Gastroesophageal sphincter (tissue), 4 donors: ENCODE measurements around the gene ZNF346. TPM values are rescaled to one million over a fixed set of nuclear protein-coding genes. Genes with fewer than 3 reads are reported as not detected.
"Not testable (repeated sequence)": the region's sequence is repeated elsewhere in the genome, so short reads cannot be mapped to it uniquely, and the experiment has no call there.

ENCODE experiments used
- ATAC-seq: fragments of 150-250 bp; one replicate; pipeline ENCODE4 v1.9.1; 2016; ENCODE audit warnings: mild to moderate bottlenecking, moderate library complexity
- H3K27ac ChIP-seq, 4 donors: fragments of 200-600 bp; sonication (generic) in 3 of 4; 1 replicate in 3 of 4; 2 replicates in 1 of 4; pipeline ENCODE4 v1.5.1; 2016 to 2019
- H3K27me3 ChIP-seq: fragments of 200-600 bp; sonication (generic); one replicate; pipeline ENCODE4 v1.5.1; 2019
- H3K36me3 ChIP-seq, 2 donors: fragments of 200-600 bp; sonication (generic); one replicate each; pipeline ENCODE4 v1.5.1; 2019; ENCODE audit warnings: control low read depth in 1 of 2
- H3K4me1 ChIP-seq, 3 donors: fragments of 200-600 bp; sonication (generic); 1 replicate in 2 of 3; 2 replicates in 1 of 3; pipeline ENCODE4 v1.5.1; 2016 to 2019; ENCODE audit warnings: control low read depth in 2 of 3
- H3K4me3 ChIP-seq, 2 donors: fragments of 200-600 bp; sonication (generic); one replicate each; pipeline ENCODE4 v1.5.1; 2019; ENCODE audit warnings: mild to moderate bottlenecking in 1 of 2, moderate library complexity in 1 of 2
- H3K9me3 ChIP-seq, 3 donors: fragments of 200-600 bp; sonication (generic); one replicate each; pipeline ENCODE4 v1.5.1; 2017 to 2019; ENCODE audit warnings: control low read depth in 2 of 3
- EP300 ChIP-seq: sonication (generic); formaldehyde crosslinking; IDR thresholded peaks from one replicate; pipeline ENCODE4 v1.6.1; 2017; ENCODE audit warnings: antibody characterized with exemption, mild to moderate bottlenecking
- POLR2A ChIP-seq, 2 donors: fragments of 450-650 bp; IDR thresholded peaks; one replicate each; pipeline ENCODE4 v1.6.1; 2017; ENCODE audit warnings: antibody characterized with exemption in 2 of 2, mild to moderate bottlenecking in 2 of 2, moderate library complexity in 1 of 2
- POLR2AphosphoS5 ChIP-seq: sonication (generic); formaldehyde crosslinking; IDR thresholded peaks from one replicate; pipeline ENCODE4 v1.6.1; 2017; ENCODE audit warnings: antibody characterized with exemption
- WGBS, 2 donors: methylation state at CpG; one replicate each; pipeline ENCODE4 v1.1.5; 2018; ENCODE audit warnings: low coverage in 1 of 2; 5-methylcytosine and 5-hydroxymethylcytosine counted together
- total RNA-seq, 4 donors: library from RNA; depleted of rRNA; stranded (reverse); fragments of >200 nt; gene quantifications; one replicate each; pipeline ENCODE4 v1.1.0, GENCODE V29; 2016
- TF ChIP-seq, protein P1 (sequence below), 4 experiments: fragments of 200-600 bp in 2 of 4; fragments of 450-650 bp in 2 of 4; sonication (generic) in 1 of 4; IDR thresholded peaks; one replicate each; pipeline ENCODE4 v1.5.1; 2017 to 2019; ENCODE audit warnings: antibody characterized with exemption in 4 of 4, mild to moderate bottlenecking in 2 of 4, moderate library complexity in 2 of 4

ZNF346 gene
- total RNA-seq, 4 donors from 2014 or later: 12.9 to 16.9 (median 14.2) TPM

GRCh38 chr5:176995896-176996767 is 26.4 kb upstream of the ZNF346 start:
- H3K27ac ChIP-seq: peak overlapping the region in 1 of 4 donors; percentile 35
- H3K4me1 ChIP-seq: peaks cover 0 to 3% (median 3%) of the 10 kb centered on the region in 3 donors
- no peak overlapping the region for H3K4me3 ChIP-seq
- no peaks in the 10 kb centered on the region for H3K36me3 ChIP-seq
- ATAC-seq: peak; percentile 34
- 25 to 27% methylated on average over 4 of the region's 4 CpGs for WGBS, 2 donors
- TF ChIP-seq POLR2A (IDR thresholded peaks at IDR 0.05) (no peak), EP300 (no peak), POLR2AphosphoS5 (peak; percentile 19)
- TF ChIP-seq, protein P1, sequence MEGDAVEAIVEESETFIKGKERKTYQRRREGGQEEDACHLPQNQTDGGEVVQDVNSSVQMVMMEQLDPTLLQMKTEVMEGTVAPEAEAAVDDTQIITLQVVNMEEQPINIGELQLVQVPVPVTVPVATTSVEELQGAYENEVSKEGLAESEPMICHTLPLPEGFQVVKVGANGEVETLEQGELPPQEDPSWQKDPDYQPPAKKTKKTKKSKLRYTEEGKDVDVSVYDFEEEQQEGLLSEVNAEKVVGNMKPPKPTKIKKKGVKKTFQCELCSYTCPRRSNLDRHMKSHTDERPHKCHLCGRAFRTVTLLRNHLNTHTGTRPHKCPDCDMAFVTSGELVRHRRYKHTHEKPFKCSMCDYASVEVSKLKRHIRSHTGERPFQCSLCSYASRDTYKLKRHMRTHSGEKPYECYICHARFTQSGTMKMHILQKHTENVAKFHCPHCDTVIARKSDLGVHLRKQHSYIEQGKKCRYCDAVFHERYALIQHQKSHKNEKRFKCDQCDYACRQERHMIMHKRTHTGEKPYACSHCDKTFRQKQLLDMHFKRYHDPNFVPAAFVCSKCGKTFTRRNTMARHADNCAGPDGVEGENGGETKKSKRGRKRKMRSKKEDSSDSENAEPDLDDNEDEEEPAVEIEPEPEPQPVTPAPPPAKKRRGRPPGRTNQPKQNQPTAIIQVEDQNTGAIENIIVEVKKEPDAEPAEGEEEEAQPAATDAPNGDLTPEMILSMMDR (IDR thresholded peaks at IDR 0.05): no peak
- H3K27me3 ChIP-seq: no peaks in the 10 kb centered on the region
- no peaks in the 10 kb centered on the region for H3K9me3 ChIP-seq

- Histone ChIP-seq H3K4me3 (no peak overlapping the region), H3K36me3 (no peaks in the 10 kb centered on the region), H3K9me3 (no peaks in the 10 kb centered on the region), H3K27ac (peak overlapping the region in 1 of 4 donors; percentile 35), H3K4me1 (peaks cover 0 to 3% (median 3%) of the 10 kb centered on the region in 3 donors), H3K27me3 (no peaks in the 10 kb centered on the region)
- ATAC-seq: no peak
- TF ChIP-seq EP300: no peak
- TF ChIP-seq POLR2A (IDR thresholded peaks at IDR 0.05): no peak
- TF ChIP-seq, protein P1 (IDR thresholded peaks at IDR 0.05): no peak
- TF ChIP-seq POLR2AphosphoS5: no peak
- WGBS, 2 donors: 83 to 93% methylated on average over 5 of the region's 5 CpGs
Measured at GRCh38 chr5:176996780-176997179, 25.7 kb upstream of the ZNF346 start.

DNA sequence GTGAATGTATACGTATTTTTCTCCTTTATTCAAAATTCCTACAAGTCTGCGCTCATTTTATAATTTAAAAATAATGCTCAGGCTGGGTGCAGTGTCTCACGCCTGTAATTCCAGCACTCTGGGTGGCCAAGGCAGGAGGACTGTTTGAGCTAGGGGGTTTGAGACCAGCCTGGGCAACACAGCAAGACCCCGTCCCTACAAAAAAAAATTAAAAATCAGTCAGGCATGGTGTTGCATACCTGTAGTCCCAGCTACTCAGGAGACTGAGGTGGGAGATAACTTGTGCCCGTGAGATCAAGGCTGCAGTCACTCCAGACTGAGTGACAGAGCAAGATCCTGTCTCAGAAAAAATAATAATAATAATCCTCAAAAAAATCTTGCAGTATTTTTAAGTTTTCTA is 23.7 kb upstream of the ZNF346 start:
- ATAC-seq: no peak
- TF ChIP-seq POLR2A (IDR thresholded peaks at IDR 0.05): no peak
- TF ChIP-seq EP300: no peak
- TF ChIP-seq, protein P1 (IDR thresholded peaks at IDR 0.05): no peak
- TF ChIP-seq POLR2AphosphoS5: no peak
- WGBS, 2 donors: 94 to 98% methylated on average over 4 to 5 of the region's 5 CpGs
- Histone ChIP-seq H3K4me3 (no peak overlapping the region), H3K36me3 (no peaks in the 10 kb centered on the region), H3K9me3 (no peaks in the 10 kb centered on the region), H3K27ac (no peak overlapping the region), H3K4me1 (peaks cover 0 to 11% (median 3%) of the 10 kb centered on the region in 3 donors), H3K27me3 (no peaks in the 10 kb centered on the region)

DNA sequence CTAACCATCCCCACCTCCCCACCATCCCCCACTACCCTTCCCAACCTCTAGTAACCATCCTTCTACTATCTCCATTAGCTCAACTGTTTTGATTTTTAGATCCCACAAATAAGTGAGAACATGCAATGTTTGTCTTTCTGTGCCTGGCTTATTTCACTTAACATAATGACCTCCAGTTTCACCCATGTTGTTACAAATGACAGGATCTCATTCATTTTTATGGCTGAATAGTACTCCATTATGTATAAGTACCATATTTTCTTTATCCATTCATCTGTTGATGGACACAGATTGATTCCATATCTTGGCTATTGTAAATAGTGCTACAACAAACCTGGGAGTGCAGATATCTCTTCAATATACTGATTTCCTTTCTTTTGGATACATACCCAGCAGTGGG is 23.0 kb upstream of the ZNF346 start:
- not testable (repeated sequence) for H3K27ac ChIP-seq, ATAC-seq, H3K9me3 ChIP-seq, H3K4me3 ChIP-seq, H3K27me3 ChIP-seq, H3K36me3 ChIP-seq
- H3K4me1 ChIP-seq: peaks cover 0 to 18% (median 9%) of the 10 kb centered on the region in 3 donors

GRCh38 chr5:177003649-177004048 is 18.8 kb upstream of the ZNF346 start:
- no peak for ATAC-seq
- TF ChIP-seq POLR2AphosphoS5: no peak
- no peak for TF ChIP-seq EP300
- no peak for TF ChIP-seq POLR2A (IDR thresholded peaks at IDR 0.05)
- TF ChIP-seq, protein P1 (IDR thresholded peaks at IDR 0.05): no peak
- H3K27me3 ChIP-seq: no peaks in the 10 kb centered on the region
- no peak overlapping the region for H3K27ac ChIP-seq
- H3K4me1 ChIP-seq: peaks cover 5 to 31% (median 16%) of the 10 kb centered on the region in 3 donors
- no peak overlapping the region for H3K4me3 ChIP-seq
- 52 to 55% methylated on average over 5 of the region's 5 CpGs for WGBS, 2 donors
- H3K9me3 ChIP-seq: no peaks in the 10 kb centered on the region
- no peaks in the 10 kb centered on the region for H3K36me3 ChIP-seq
